Measurements from ENCODE around the gene MGAT1.

The MGAT1 gene

GRCh38 chr5:180815293-180815917, 12.8 kb upstream of the MGAT1 start:
- H3K27ac ChIP-seq (ENCODE audit: insufficient read depth, low read length, poor library complexity, severe bottlenecking) = no peak overlapping the region
- H3K27me3 ChIP-seq (replicated peaks; ENCODE audit: control insufficient read depth, insufficient read depth, low read length, poor library complexity, severe bottlenecking) = no peaks in the 10 kb centered on the region
- no peaks in the 10 kb centered on the region for H3K9me3 ChIP-seq (ENCODE audit: control insufficient read depth, low read length)
- DNase-seq = no peak
- H3K36me3 ChIP-seq (ENCODE audit: control insufficient read depth, insufficient read depth, low read length) = no peaks in the 10 kb centered on the region
- no peak overlapping the region for H3K4me3 ChIP-seq (ENCODE audit: insufficient read depth, low read depth, low read length, poor library complexity, severe bottlenecking)
- peaks cover 25% of the 10 kb centered on the region for H3K4me1 ChIP-seq (ENCODE audit: control insufficient read depth, insufficient read depth, low read length, poor library complexity, severe bottlenecking)

GRCh38 chr5:180813420-180813819, 10.8 kb upstream of the MGAT1 start:
- Histone ChIP-seq H3K4me3 (ENCODE audit: insufficient read depth, low read depth, low read length, poor library complexity, severe bottlenecking) (no peak overlapping the region), H3K4me1 (ENCODE audit: control insufficient read depth, insufficient read depth, low read length, poor library complexity, severe bottlenecking) (peaks cover 36% of the 10 kb centered on the region), H3K27ac (ENCODE audit: insufficient read depth, low read length, poor library complexity, severe bottlenecking) (no peak overlapping the region), H3K27me3 (replicated peaks; ENCODE audit: control insufficient read depth, insufficient read depth, low read length, poor library complexity, severe bottlenecking) (no peaks in the 10 kb centered on the region), H3K9me3 (ENCODE audit: control insufficient read depth, low read length) (no peaks in the 10 kb centered on the region), H3K36me3 (ENCODE audit: control insufficient read depth, insufficient read depth, low read length) (no peaks in the 10 kb centered on the region)
- DNase-seq = no peak

- peaks cover 48% of the 10 kb centered on the region for H3K4me1 ChIP-seq (ENCODE audit: control insufficient read depth, insufficient read depth, low read length, poor library complexity, severe bottlenecking)
Observed at GRCh38 chr5:180811623-180812124, 9.1 kb upstream of the MGAT1 start.

GRCh38 chr5:180810959-180811622, 8.5 kb upstream of the MGAT1 start:
- Histone ChIP-seq H3K36me3 (ENCODE audit: control insufficient read depth, insufficient read depth, low read length) (no peaks in the 10 kb centered on the region), H3K4me1 (ENCODE audit: control insufficient read depth, insufficient read depth, low read length, poor library complexity, severe bottlenecking) (peaks cover 50% of the 10 kb centered on the region), H3K27me3 (replicated peaks; ENCODE audit: control insufficient read depth, insufficient read depth, low read length, poor library complexity, severe bottlenecking) (no peaks in the 10 kb centered on the region), H3K9me3 (ENCODE audit: control insufficient read depth, low read length) (no peaks in the 10 kb centered on the region), H3K27ac (ENCODE audit: insufficient read depth, low read length, poor library complexity, severe bottlenecking) (peak overlapping the region; percentile 95), H3K4me3 (ENCODE audit: insufficient read depth, low read depth, low read length, poor library complexity, severe bottlenecking) (peak overlapping the region; percentile 69)
- DNase-seq = no peak

More at GRCh38 chr5:180811623-180812124, 9.1 kb upstream of the MGAT1 start:
- Histone ChIP-seq H3K36me3 (ENCODE audit: control insufficient read depth, insufficient read depth, low read length) (no peaks in the 10 kb centered on the region), H3K4me3 (ENCODE audit: insufficient read depth, low read depth, low read length, poor library complexity, severe bottlenecking) (no peak overlapping the region), H3K9me3 (ENCODE audit: control insufficient read depth, low read length) (no peaks in the 10 kb centered on the region), H3K27ac (ENCODE audit: insufficient read depth, low read length, poor library complexity, severe bottlenecking) (peak overlapping the region; percentile 95), H3K27me3 (replicated peaks; ENCODE audit: control insufficient read depth, insufficient read depth, low read length, poor library complexity, severe bottlenecking) (no peaks in the 10 kb centered on the region)
- no peak for DNase-seq

GRCh38 chr5:180810210-180810958, 7.8 kb upstream of the MGAT1 start:
- peak overlapping the region; percentile 95 for H3K27ac ChIP-seq (ENCODE audit: insufficient read depth, low read length, poor library complexity, severe bottlenecking)
- peak; percentile 90 to 94 (median 93) for DNase-seq
- H3K4me1 ChIP-seq (ENCODE audit: control insufficient read depth, insufficient read depth, low read length, poor library complexity, severe bottlenecking) = peaks cover 51% of the 10 kb centered on the region
- H3K4me3 ChIP-seq (ENCODE audit: insufficient read depth, low read depth, low read length, poor library complexity, severe bottlenecking) = peak overlapping the region; percentile 69
- H3K27me3 ChIP-seq (replicated peaks; ENCODE audit: control insufficient read depth, insufficient read depth, low read length, poor library complexity, severe bottlenecking) = no peaks in the 10 kb centered on the region
- no peaks in the 10 kb centered on the region for H3K36me3 ChIP-seq (ENCODE audit: control insufficient read depth, insufficient read depth, low read length)
- no peaks in the 10 kb centered on the region for H3K9me3 ChIP-seq (ENCODE audit: control insufficient read depth, low read length)

- Histone ChIP-seq H3K4me3 (ENCODE audit: insufficient read depth, low read depth, low read length, poor library complexity, severe bottlenecking) (peak overlapping the region; percentile 69), H3K4me1 (ENCODE audit: control insufficient read depth, insufficient read depth, low read length, poor library complexity, severe bottlenecking) (peaks cover 59% of the 10 kb centered on the region), H3K9me3 (ENCODE audit: control insufficient read depth, low read length) (no peaks in the 10 kb centered on the region), H3K27me3 (replicated peaks; ENCODE audit: control insufficient read depth, insufficient read depth, low read length, poor library complexity, severe bottlenecking) (no peaks in the 10 kb centered on the region), H3K36me3 (ENCODE audit: control insufficient read depth, insufficient read depth, low read length) (no peaks in the 10 kb centered on the region), H3K27ac (ENCODE audit: insufficient read depth, low read length, poor library complexity, severe bottlenecking) (peak overlapping the region; percentile 95)
- DNase-seq = peak; percentile 79 to 84 (median 83)
Observed at GRCh38 chr5:180809403-180810209, 7.0 kb upstream of the MGAT1 start.

GRCh38 chr5:180808461-180809000, 5.9 kb upstream of the MGAT1 start:
- Histone ChIP-seq H3K36me3 (ENCODE audit: control insufficient read depth, insufficient read depth, low read length) (no peaks in the 10 kb centered on the region), H3K4me3 (ENCODE audit: insufficient read depth, low read depth, low read length, poor library complexity, severe bottlenecking) (peak overlapping the region; percentile 69), H3K27me3 (replicated peaks; ENCODE audit: control insufficient read depth, insufficient read depth, low read length, poor library complexity, severe bottlenecking) (no peaks in the 10 kb centered on the region), H3K9me3 (ENCODE audit: control insufficient read depth, low read length) (no peaks in the 10 kb centered on the region), H3K27ac (ENCODE audit: insufficient read depth, low read length, poor library complexity, severe bottlenecking) (peak overlapping the region; percentile 95), H3K4me1 (ENCODE audit: control insufficient read depth, insufficient read depth, low read length, poor library complexity, severe bottlenecking) (peaks cover 69% of the 10 kb centered on the region)
- no peak for DNase-seq

- Histone ChIP-seq H3K27me3 (replicated peaks; ENCODE audit: control insufficient read depth, insufficient read depth, low read length, poor library complexity, severe bottlenecking) (no peaks in the 10 kb centered on the region), H3K9me3 (ENCODE audit: control insufficient read depth, low read length) (no peaks in the 10 kb centered on the region), H3K27ac (ENCODE audit: insufficient read depth, low read length, poor library complexity, severe bottlenecking) (peak overlapping the region; percentile 95), H3K4me1 (ENCODE audit: control insufficient read depth, insufficient read depth, low read length, poor library complexity, severe bottlenecking) (peaks cover 74% of the 10 kb centered on the region), H3K4me3 (ENCODE audit: insufficient read depth, low read depth, low read length, poor library complexity, severe bottlenecking) (peak overlapping the region; percentile 69), H3K36me3 (ENCODE audit: control insufficient read depth, insufficient read depth, low read length) (no peaks in the 10 kb centered on the region)
- no peak for DNase-seq
Observed at GRCh38 chr5:180807654-180808414, 5.2 kb upstream of the MGAT1 start.

GRCh38 chr5:180807046-180807445, 4.4 kb upstream of the MGAT1 start:
- H3K4me3 ChIP-seq (ENCODE audit: insufficient read depth, low read depth, low read length, poor library complexity, severe bottlenecking) = peak overlapping the region; percentile 69
- H3K36me3 ChIP-seq (ENCODE audit: control insufficient read depth, insufficient read depth, low read length) = no peaks in the 10 kb centered on the region

More at GRCh38 chr5:180807046-180807445, 4.4 kb upstream of the MGAT1 start:
- no peaks in the 10 kb centered on the region for H3K9me3 ChIP-seq (ENCODE audit: control insufficient read depth, low read length)
- no peak for DNase-seq
- peaks cover 71% of the 10 kb centered on the region for H3K4me1 ChIP-seq (ENCODE audit: control insufficient read depth, insufficient read depth, low read length, poor library complexity, severe bottlenecking)
- H3K27ac ChIP-seq (ENCODE audit: insufficient read depth, low read length, poor library complexity, severe bottlenecking) = peak overlapping the region; percentile 95
- no peaks in the 10 kb centered on the region for H3K27me3 ChIP-seq (replicated peaks; ENCODE audit: control insufficient read depth, insufficient read depth, low read length, poor library complexity, severe bottlenecking)

Data from effector memory CD4-positive, alpha-beta T cell (primary cell).